ENCODE measurements around the gene ARHGEF40. TPM values are rescaled to one million over a fixed set of nuclear protein-coding genes. Genes with fewer than 3 reads are reported as not detected.

Gene ARHGEF40
- polyA plus RNA-seq, 6 donors from 2014 or later: 0.07 to 0.99 (median 0.27) TPM; not detected in 1

DNA sequence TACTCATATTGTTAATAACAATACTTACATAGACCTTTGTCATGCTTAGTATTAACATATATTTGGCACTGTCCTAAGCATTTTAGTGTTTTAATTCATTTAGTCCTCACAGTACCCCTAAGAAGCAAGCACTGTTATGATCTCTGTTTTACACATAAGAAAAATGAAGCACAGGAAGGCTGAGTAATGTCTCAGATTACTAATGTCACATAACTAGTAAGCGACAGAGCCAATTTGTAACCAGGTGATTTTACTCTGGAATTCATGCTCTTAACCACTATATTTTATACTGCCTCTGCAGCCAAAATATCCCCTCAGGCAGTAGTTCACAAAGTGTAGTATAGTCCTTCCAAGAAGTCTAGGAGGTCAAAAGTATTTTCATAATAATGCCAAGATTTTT, 51.0 kb downstream of the ARHGEF40 start:
- no peak overlapping the region for H3K4me3 Mint-ChIP-seq
- ATAC-seq (ENCODE audit: low read depth in 2 of 2) (no peak), DNase-seq (no peak)
- H3K9me3 Mint-ChIP-seq: peaks cover 4 to 18% (median 10%) of the 10 kb centered on the region in 7 donors
- H3K4me1 Mint-ChIP-seq: no peaks in the 10 kb centered on the region
- no peak overlapping the region for H3K27ac Mint-ChIP-seq
- peaks cover 36 to 47% (median 36%) of the 10 kb centered on the region in 3 donors for H3K27me3 Mint-ChIP-seq
- H3K36me3 Mint-ChIP-seq: peaks cover 0 to 8% of the 10 kb centered on the region in 2 donors

DNA sequence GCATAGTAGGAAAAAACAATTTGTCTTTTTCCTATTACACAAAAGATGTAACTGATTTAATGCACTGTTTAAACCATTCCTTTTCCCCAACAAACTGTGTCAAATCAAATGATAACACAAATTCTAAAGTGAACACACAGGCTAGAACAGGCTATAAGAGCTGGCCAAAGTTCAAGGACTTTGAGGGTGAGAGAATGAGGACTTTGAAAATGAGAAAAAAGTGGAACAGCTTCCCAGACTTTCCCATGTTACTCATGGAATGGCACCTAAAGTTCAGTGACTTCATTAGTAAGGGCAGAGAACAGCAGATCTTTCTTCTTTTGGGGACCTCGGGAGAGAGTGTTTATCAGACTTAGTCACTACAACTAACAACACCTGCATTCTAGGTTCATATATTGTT, 53.3 kb downstream of the ARHGEF40 start:
- Mint-ChIP-seq H3K27me3 (peaks cover 42 to 60% (median 53%) of the 10 kb centered on the region in 3 donors), H3K9me3 (peaks cover 5 to 26% (median 12%) of the 10 kb centered on the region in 7 donors), H3K36me3 (peaks cover 0 to 8% of the 10 kb centered on the region in 2 donors), H3K27ac (no peak overlapping the region), H3K4me3 (no peak overlapping the region), H3K4me1 (no peaks in the 10 kb centered on the region)
- DNase-seq: no peak
- no peak for ATAC-seq (ENCODE audit: low read depth in 2 of 2)

DNA sequence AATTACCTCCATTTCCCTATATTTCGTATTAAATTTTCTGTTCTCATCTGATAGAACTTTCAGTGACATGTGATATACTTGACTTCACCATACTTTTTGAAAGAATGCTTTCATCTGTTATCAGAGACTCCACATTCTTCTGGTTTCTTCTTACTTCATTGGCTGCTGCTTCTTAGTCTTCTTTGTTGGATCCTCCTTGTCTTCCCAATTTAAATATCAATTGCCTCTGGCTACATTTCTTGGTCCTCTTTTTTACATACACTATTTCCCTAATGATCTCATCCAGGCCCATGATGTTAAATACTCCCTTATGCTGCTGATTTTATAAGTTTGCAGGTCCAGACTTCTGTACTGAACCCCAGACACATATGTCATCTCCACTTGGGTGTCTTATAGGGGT, 63.8 kb downstream of the ARHGEF40 start:
- H3K9me3 Mint-ChIP-seq: peaks cover 0 to 4% (median 2%) of the 10 kb centered on the region in 7 donors
- H3K27me3 Mint-ChIP-seq: peaks cover 0 to 22% (median 16%) of the 10 kb centered on the region in 3 donors
- no peak overlapping the region for H3K27ac Mint-ChIP-seq
- DNase-seq (no peak), ATAC-seq (ENCODE audit: low read depth in 2 of 2) (no peak)
- H3K4me3 Mint-ChIP-seq: no peak overlapping the region
- no peaks in the 10 kb centered on the region for H3K4me1 Mint-ChIP-seq
- H3K36me3 Mint-ChIP-seq: no peaks in the 10 kb centered on the region

DNA sequence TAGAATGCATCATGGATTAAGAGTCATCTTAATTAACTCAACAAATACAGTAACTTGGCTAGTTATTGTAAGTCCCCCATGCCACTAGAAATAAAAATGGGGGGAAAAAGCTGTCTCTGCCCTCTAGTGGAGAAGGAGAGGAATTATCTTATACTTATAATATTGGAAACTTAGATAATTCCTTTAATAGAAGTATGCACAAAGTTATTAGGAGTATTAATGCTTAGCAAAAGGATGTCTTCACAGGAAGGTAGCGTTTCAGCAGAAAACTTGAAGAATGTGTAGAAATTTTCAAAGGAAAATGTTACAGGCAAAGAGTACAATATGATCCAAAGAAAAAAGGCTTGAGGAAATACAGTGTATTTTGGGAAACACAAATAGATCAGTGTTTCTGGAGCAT, 65.9 kb downstream of the ARHGEF40 start:
- no peaks in the 10 kb centered on the region for H3K36me3 Mint-ChIP-seq
- DNase-seq (peak; percentile 11), ATAC-seq (ENCODE audit: low read depth in 2 of 2) (no peak)
- H3K27me3 Mint-ChIP-seq: peaks cover 0 to 22% (median 13%) of the 10 kb centered on the region in 3 donors
- no peaks in the 10 kb centered on the region for H3K4me1 Mint-ChIP-seq
- H3K9me3 Mint-ChIP-seq: peaks cover 0 to 2% (median 0%) of the 10 kb centered on the region in 7 donors
- no peak overlapping the region for H3K27ac Mint-ChIP-seq
- no peak overlapping the region for H3K4me3 Mint-ChIP-seq

Other genes with a start within 250 kb of the ARHGEF40 start
- not detected for gene RNASE3, start 178.9 kb upstream of the ARHGEF40 start, polyA plus RNA-seq (ENCODE audit: low read depth in 6 of 6)
- 1 to 10 TPM in 2 of 6 donors, under 1 TPM in 1, not detected in 3; 0.41 to 1.7 (median 1.3) TPM for gene RNASE2, start 114.8 kb upstream of the ARHGEF40 start, polyA plus RNA-seq (ENCODE audit: low read depth in 6 of 6)
- gene METTL17, start 80.3 kb upstream of the ARHGEF40 start, polyA plus RNA-seq (ENCODE audit: low read depth in 6 of 6): 10 to 100 TPM; 53.0 to 73.5 (median 59.7) TPM
- not detected for gene SLC39A2, start 71.0 kb upstream of the ARHGEF40 start, polyA plus RNA-seq (ENCODE audit: low read depth in 6 of 6)
- 1 to 10 TPM; 5.7 to 9.8 (median 7.1) TPM for gene NDRG2, start 45.2 kb upstream of the ARHGEF40 start, polyA plus RNA-seq (ENCODE audit: low read depth in 6 of 6)
- not detected for gene TPPP2, start 40.1 kb upstream of the ARHGEF40 start, polyA plus RNA-seq (ENCODE audit: low read depth in 6 of 6)
- gene RNASE13, start 35.5 kb upstream of the ARHGEF40 start, polyA plus RNA-seq (ENCODE audit: low read depth in 6 of 6): not detected
- not detected for gene RNASE7, start 27.9 kb upstream of the ARHGEF40 start, polyA plus RNA-seq (ENCODE audit: low read depth in 6 of 6)
- not detected for gene RNASE8, start 12.5 kb upstream of the ARHGEF40 start, polyA plus RNA-seq (ENCODE audit: low read depth in 6 of 6)
- 1 to 10 TPM in 1 of 6 donors, under 1 TPM in 3, not detected in 2; 0.13 to 1.1 (median 0.56) TPM for gene ZNF219, start 28.4 kb downstream of the ARHGEF40 start, polyA plus RNA-seq (ENCODE audit: low read depth in 6 of 6)
- not detected for gene TMEM253, start 30.8 kb downstream of the ARHGEF40 start, polyA plus RNA-seq (ENCODE audit: low read depth in 6 of 6)
- not detected for gene OR5AU1, start 85.8 kb downstream of the ARHGEF40 start, polyA plus RNA-seq (ENCODE audit: low read depth in 6 of 6)
- gene HNRNPC, start 199.1 kb downstream of the ARHGEF40 start, polyA plus RNA-seq (ENCODE audit: low read depth in 6 of 6): 1,000 to 10,000 TPM in 2 of 6 donors, 100 to 1,000 TPM in 4; 797 to 1,243 (median 873) TPM
- under 1 TPM in 1 of 6 donors, not detected in 5; 0.26 TPM for gene RPGRIP1, start 209.8 kb downstream of the ARHGEF40 start, polyA plus RNA-seq (ENCODE audit: low read depth in 6 of 6)